ENCODE measurements around the gene CYB5R3.

- TF ChIP-seq CTCF (IDR thresholded peaks at IDR 0.05; ENCODE audit: insufficient read depth, low read length) (no peak), GABPA (IDR thresholded peaks at IDR 0.05; ENCODE audit: low read depth) (no peak), REST (IDR thresholded peaks at IDR 0.05; ENCODE audit: insufficient replicate concordance, low read depth) (no peak)
Observed at GRCh38 chr22:42632096-42632495, 17.1 kb downstream of the CYB5R3 start.
